GM21423 (cell line): Measurements from ENCODE around the gene KCTD2.
"Not testable (repeated sequence)": the region's sequence is repeated elsewhere in the genome, so short reads cannot be mapped to it uniquely, and the experiment has no call there.

ENCODE experiments used
- ATAC-seq: cut with Tn5 transposase; IDR thresholded peaks from one replicate; pipeline ENCODE4 v1.9.1; 2021; ENCODE audit warnings: mild to moderate bottlenecking, moderate library complexity; ENCODE audit not compliant: unreplicated experiment

KCTD2 gene

DNA sequence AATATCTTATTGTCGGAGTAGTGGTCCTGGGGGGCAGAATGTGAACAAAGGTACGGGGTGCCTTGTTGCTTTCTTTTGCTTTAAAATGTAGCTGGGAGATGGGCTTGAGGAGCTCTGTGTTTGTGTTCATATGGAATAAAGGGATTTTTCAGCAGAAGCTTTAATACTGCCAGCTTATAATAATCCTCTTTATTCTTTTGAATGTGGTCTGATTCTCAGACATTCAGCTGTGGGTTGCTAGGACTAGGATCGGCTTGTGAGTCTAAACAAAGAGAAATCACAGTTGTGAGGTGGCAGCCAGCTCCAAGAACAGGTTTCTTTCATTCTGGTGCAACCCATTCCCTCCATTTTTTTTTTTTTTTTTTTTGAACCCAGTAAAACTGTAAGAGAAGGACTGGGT lies 27.3 kb upstream of the KCTD2 start:
- ATAC-seq, result no peak

DNA sequence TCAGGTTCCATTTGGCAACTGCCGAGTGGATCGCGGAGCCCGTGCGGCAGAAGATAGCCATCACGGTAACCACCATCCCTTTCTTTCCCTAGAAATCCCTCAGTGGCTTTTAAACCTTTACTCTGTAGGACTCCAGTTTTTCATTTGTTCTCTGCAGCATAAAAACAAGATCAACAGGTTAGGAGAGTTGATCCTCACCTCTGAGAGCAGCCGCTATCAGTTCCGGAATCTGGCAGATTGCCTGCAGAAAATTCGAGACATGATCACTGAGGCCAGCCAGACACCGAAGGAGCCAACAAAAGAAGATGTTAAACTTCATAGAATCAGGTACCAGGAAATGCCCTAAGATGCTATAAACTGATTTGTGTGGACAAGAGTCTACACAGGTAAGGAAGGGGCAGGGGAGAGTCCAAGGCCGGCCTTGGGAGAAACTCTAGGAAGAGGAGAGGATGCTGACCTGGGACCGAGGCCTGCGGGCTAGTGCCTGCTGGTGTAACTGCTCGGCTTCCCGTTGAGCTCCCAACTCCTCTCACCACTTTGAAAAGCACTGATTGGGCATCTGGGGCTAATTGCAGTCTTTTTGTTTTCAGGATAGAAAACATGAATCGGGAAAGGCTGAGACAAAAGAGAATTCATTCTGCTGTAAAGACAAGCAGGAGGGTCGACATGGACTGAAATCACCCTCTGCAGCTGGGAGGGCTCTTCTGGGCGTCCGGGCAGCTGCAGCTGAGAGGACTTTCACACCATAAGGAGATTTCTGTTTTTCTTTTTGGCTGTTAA lies 26.5 kb upstream of the KCTD2 start:
- ATAC-seq, result no peak

DNA sequence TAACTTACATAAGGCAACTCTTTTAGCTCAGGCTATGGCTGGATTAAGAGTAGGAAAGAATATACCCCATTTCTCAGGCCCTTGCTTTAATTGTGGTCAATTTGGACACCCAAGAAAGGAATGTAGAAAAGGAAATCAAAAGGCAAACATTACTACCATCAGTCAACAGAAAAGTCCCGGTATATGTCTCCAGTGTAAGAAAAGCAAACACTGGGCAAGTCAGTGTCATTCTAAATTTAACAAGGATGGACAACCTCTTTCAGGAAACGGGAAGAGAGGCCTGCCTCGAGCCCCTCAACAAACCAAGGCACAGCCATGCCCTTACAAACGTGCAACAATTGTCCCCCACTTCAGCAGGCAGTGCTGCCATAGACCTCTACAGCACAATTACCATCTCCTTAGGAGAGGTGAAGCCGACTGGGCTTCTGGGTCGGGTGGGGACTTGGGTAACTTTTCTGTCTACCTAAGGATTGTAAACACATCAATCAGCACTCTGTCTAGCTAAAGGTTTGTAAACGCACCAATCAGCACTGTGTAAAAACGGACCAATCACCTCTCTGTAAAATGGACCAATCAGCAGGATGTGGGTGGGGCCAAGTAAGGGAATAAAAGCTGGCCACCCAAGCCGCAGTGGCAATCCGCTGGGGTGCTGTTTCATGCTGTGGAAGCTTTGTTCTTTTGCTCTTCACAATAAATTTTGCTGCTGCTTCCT lies 22.2 kb upstream of the KCTD2 start:
- ATAC-seq, result no peak

GRCh38 chr17:75025398-75025734 lies 21.7 kb upstream of the KCTD2 start:
- not testable (repeated sequence) for ATAC-seq

- ATAC-seq, result not testable (repeated sequence)
These were observed 20.4 kb upstream of the KCTD2 start for GRCh38 chr17:75026650-75027049.

GRCh38 chr17:75030161-75030560 lies 16.9 kb upstream of the KCTD2 start:
- ATAC-seq, result no peak

DNA sequence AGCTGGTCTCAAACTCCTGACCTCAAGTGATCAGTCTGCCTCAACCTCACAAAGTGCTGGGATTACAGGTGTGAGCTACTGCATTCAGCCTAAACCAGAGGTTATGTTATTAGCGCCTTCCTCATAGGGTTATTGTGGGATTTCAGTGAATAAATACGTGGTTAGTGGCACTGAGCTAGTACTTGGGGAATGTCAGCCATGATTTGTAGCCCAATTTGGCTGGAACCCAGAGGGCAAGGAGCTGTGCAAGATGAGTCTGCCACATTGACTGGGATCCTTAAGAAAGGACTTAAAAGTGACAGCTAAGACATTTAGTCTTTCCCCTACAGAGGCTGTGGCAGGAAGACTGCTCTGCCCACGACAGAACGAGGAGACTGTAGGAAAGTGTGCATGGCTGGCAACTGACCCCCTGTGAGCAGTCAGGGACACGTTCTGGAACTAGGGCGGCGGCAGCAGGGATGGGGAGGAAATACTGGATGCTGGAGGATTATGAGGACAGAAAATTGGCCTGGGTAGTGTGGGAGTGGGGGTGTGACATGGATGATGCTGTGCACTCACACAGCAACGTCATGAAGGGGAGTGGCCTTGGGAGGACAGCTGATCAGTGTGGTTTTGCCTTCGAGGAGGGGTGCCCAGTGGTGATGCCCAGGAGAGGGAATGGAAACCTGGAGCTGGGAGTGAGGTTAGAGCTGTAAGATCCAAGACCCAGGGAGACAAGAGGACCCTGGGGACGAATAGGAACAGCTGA lies 14.9 kb upstream of the KCTD2 start:
- ATAC-seq, result no peak

DNA sequence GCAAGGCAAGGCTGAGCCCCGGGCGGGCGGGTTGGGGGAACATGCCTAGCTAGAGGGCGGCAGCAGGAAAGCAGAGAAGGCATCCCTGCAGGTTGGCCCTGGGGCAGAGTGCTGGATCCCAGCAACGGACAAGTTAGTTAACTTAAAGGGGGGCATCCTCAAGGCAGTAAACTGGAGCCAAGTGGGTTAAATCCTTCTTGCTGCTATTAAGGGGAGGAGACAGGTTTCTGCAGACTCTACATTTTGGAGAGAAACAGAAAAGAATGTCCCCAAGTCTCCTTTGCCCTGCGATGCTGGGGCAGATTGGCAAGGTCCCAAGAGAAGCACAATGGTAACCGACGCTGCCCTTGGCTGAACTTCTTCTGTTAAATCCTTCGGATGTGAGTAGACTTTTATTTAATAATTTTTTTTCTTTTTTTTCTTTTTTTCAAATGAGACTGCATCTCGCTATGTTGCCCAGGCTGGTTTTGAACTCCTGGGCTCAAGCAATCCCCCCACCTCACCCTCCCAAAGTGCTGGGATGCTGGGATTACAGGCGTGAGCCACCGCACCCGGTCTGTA lies 14.2 kb upstream of the KCTD2 start:
- ATAC-seq, result no peak

GRCh38 chr17:75033346-75034235 lies 13.4 kb upstream of the KCTD2 start:
- ATAC-seq, result peak; percentile 48

- ATAC-seq, result peak; percentile 52
These were observed 12.7 kb upstream of the KCTD2 start for GRCh38 chr17:75034236-75034908.

DNA sequence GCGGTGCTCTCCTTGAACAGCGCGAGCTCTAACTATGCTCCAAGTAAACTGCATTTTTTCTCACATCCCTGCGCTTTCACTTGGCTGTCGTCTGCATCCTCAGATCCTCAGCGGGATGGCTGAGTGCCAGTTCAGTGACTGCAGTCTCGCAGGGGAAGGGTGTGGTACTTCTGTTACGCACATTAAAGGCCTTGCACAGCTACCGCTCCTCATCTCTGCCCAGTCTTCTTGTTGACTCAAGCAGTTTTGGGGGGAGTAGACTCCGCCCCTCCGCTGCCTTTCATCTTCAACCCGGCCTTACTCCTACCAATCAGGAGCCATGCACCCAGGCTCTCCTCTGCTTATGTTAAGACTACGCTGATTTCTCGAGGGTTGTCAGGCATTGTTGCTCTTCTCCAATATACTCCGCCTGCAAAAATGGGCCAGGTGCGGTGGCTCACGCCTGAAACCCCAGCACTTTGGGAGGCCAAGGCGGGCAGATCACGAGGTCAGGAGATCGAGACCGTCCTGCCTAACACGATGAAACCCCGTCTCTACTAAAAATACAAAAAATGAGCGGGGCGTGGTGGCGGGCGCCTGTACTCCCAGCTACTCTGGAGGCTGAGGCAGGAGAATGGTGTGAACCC lies 10.3 kb upstream of the KCTD2 start:
- no peak for ATAC-seq

- ATAC-seq, result no peak
These were observed 7.8 kb upstream of the KCTD2 start for GRCh38 chr17:75039238-75039637.

GRCh38 chr17:75041656-75042280 lies 5.3 kb upstream of the KCTD2 start:
- ATAC-seq, result no peak

GRCh38 chr17:75043789-75044188 lies 3.2 kb upstream of the KCTD2 start:
- ATAC-seq, result not testable (repeated sequence)

GRCh38 chr17:75044716-75045115 lies 2.3 kb upstream of the KCTD2 start:
- no peak for ATAC-seq

GRCh38 chr17:75045946-75046406 lies 1.0 kb upstream of the KCTD2 start:
- not testable (repeated sequence) for ATAC-seq

DNA sequence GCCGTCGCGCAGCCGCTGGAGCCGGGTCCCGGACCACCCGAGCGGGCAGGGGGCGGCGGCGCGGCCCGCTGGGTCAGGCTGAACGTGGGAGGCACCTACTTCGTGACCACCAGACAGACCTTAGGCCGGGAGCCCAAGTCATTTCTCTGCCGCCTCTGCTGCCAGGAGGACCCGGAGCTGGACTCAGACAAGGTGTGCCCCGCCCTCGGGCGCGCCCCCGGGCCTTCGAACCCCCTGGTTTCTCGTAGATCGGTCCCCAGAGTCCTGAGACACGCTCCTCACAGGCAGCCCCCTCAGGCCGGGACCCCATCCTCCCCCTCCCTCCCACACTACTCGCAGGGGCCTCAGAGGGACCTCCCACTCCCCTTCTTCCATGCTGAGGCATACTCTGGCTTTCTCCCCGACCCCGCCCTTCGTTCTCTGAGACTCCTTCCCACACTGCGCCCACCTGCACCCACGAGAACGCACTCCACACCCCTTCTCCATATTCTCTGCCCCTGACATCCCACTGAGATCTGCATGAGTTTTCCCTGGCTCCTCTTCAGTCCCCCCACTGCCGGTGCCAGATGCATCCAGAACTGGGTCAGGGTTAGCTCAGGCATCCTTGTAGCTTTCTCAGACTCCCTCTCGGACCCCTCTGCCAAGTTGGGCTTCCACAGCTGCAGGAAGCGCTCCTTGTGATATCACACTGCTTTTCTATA lies 523 bp downstream of the KCTD2 start:
- ATAC-seq, result peak; percentile 13

- ATAC-seq, result no peak
These were observed 1.3 kb downstream of the KCTD2 start for GRCh38 chr17:75048249-75048878.
